ENCODE data around the gene PIP5K1C. TPM values are rescaled to one million over a fixed set of nuclear protein-coding genes. Genes with fewer than 3 reads are reported as not detected.

PIP5K1C gene
- total and polyA plus RNA-seq, 9 donors: 6.0 to 41.7 (median 30.8) TPM

- no peak for DNase-seq
- WGBS, 3 donors: 75 to 83% (median 76%) methylated on average over 30 to 34 of the region's 34 CpGs
Observed at GRCh38 chr19:3595521-3596061, 104.7 kb downstream of the PIP5K1C start.

GRCh38 chr19:3593156-3593555 lies 107.1 kb downstream of the PIP5K1C start:
- H3K4me1 ChIP-seq (ENCODE audit: insufficient read depth): no peaks in the 10 kb centered on the region
- no peak overlapping the region for H3K4me3 ChIP-seq
- H3K27ac ChIP-seq: no peak overlapping the region
- no peaks in the 10 kb centered on the region for H3K36me3 ChIP-seq
- no peaks in the 10 kb centered on the region for H3K27me3 ChIP-seq
- WGBS, 3 donors: 27 to 37% (median 33%) methylated on average over 11 of the region's 11 CpGs
- DNase-seq: no peak
- TF ChIP-seq CTCF (IDR thresholded peaks at IDR 0.05): no peak
- no peak for TF ChIP-seq EP300 (IDR thresholded peaks at IDR 0.05)
- no peak for TF ChIP-seq POLR2A (IDR thresholded peaks at IDR 0.05)
- intact Hi-C loops (cut with DNase I): no loop called here
- no peaks in the 10 kb centered on the region for H3K9me3 ChIP-seq

More at GRCh38 chr19:3595521-3596061, 104.7 kb downstream of the PIP5K1C start:
- Histone ChIP-seq H3K4me3 (no peak overlapping the region), H3K27ac (no peak overlapping the region), H3K9me3 (no peaks in the 10 kb centered on the region), H3K36me3 (no peaks in the 10 kb centered on the region), H3K4me1 (ENCODE audit: insufficient read depth) (no peaks in the 10 kb centered on the region), H3K27me3 (no peaks in the 10 kb centered on the region)
- intact Hi-C loops (cut with DNase I): no loop called here
- TF ChIP-seq CTCF (IDR thresholded peaks at IDR 0.05) (no peak), EP300 (IDR thresholded peaks at IDR 0.05) (no peak)

- WGBS, 3 donors: 65 to 72% (median 69%) methylated on average over 9 of the region's 9 CpGs
- no peak for DNase-seq
Observed at GRCh38 chr19:3591876-3592613, 108.2 kb downstream of the PIP5K1C start.

GRCh38 chr19:3590991-3591659 lies 109.1 kb downstream of the PIP5K1C start:
- Histone ChIP-seq H3K4me1 (ENCODE audit: insufficient read depth) (no peaks in the 10 kb centered on the region), H3K36me3 (no peaks in the 10 kb centered on the region), H3K4me3 (no peak overlapping the region), H3K27ac (no peak overlapping the region), H3K27me3 (no peaks in the 10 kb centered on the region), H3K9me3 (no peaks in the 10 kb centered on the region)
- intact Hi-C loops (cut with DNase I): no loop called here
- no peak for DNase-seq
- TF ChIP-seq POLR2A (IDR thresholded peaks at IDR 0.05): no peak
- 90 to 95% (median 92%) methylated on average over 8 of the region's 8 CpGs for WGBS, 3 donors

More at GRCh38 chr19:3591876-3592613, 108.2 kb downstream of the PIP5K1C start:
- intact Hi-C loops (cut with DNase I): no loop called here
- no peaks in the 10 kb centered on the region for H3K4me1 ChIP-seq (ENCODE audit: insufficient read depth)
- no peak overlapping the region for H3K27ac ChIP-seq
- H3K9me3 ChIP-seq: no peaks in the 10 kb centered on the region
- no peak overlapping the region for H3K4me3 ChIP-seq
- H3K27me3 ChIP-seq: no peaks in the 10 kb centered on the region
- no peaks in the 10 kb centered on the region for H3K36me3 ChIP-seq
- TF ChIP-seq POLR2A (IDR thresholded peaks at IDR 0.05): no peak

GRCh38 chr19:3589949-3590348 lies 110.3 kb downstream of the PIP5K1C start:
- Histone ChIP-seq H3K27ac (no peak overlapping the region), H3K36me3 (no peaks in the 10 kb centered on the region), H3K4me3 (no peak overlapping the region), H3K4me1 (ENCODE audit: insufficient read depth) (no peaks in the 10 kb centered on the region), H3K27me3 (no peaks in the 10 kb centered on the region), H3K9me3 (no peaks in the 10 kb centered on the region)
- TF ChIP-seq CTCF (IDR thresholded peaks at IDR 0.05) (no peak), POLR2A (IDR thresholded peaks at IDR 0.05) (no peak), EP300 (IDR thresholded peaks at IDR 0.05) (no peak)
- intact Hi-C loops (cut with DNase I): no loop called here
- 92 to 94% (median 93%) methylated on average over 22 of the region's 22 CpGs for WGBS, 3 donors
- DNase-seq: no peak

All from ovary (tissue), 9 donors.